K562 treated with DMSO at 1 percent for 24 hours (cell line): Measurements from ENCODE around the gene GASK1A. TPM values are rescaled to one million over a fixed set of nuclear protein-coding genes. Genes with fewer than 3 reads are reported as not detected.

Experiments used
- total RNA-seq: library from RNA; unstranded; fragments of 300-600 nt; gene quantifications from 2 replicates; pipeline ENCODE4 v1.2.3, GENCODE V29; 2022; ENCODE audit warnings: low read depth; ENCODE audit not compliant: insufficient read depth

The GASK1A gene
- total RNA-seq, result 0.51 TPM in 1 of 2 replicates, not detected in the other

DNA sequence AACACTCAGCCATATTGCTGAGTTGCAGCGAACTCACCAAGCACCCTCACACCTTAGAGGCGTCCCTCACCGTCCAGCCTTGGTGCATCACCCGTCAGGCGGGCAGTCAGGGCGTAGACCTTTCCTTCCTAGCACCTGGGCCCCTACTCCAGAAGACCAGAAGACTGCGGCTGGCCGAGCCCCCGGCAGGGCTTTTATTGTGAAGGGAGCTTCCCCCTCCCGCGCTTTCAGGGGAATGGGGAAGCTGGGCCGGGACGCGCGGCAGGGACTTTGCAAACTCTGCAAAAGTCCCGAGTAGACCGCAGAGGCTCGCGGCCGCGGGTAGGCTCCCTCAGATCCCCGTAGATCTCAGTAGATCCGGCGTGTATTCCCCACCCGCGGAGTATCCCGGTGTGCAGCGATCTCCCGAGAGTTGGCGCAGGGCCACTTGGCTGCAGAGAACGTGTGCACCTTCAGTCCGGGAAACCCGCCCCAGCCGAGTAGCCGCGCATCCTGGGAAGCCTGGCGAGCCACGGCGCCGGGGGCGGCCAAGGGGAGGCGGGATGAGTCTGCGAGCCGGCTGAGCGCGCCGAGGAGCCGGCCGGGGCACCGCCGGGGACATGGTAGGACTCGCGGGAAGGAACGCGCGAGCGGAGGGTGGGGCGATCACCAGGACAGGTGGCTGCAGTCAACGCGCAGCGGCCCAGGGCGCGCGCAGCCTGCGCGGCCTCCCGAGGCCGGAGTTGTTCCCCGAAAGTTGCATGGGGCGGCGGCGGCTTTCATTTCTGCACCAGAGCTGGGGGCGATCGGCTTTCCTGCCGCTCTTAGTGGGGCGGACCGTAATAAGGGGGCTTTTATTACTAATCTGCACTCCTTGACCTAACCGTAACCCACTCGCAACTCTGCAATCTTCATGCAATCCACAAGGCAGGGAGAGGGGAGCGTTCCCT lies at the start of gene GASK1A:
Gene GASK1A (plus strand): TSS at position 268 of the 929 bp plus-strand sequence. CDS start 332 bp downstream, at position 600.

GRCh38 chr3:43105596-43106292 lies 126.6 kb downstream of the GASK1A start, which contains the start of gene POMGNT2:
Gene POMGNT2, minus strand, starts transcription at chr3:43106079. Its CDS starts 24,648 bp downstream, at chr3:43081431.

Other genes with a start within 250 kb of the GASK1A start
- 1.2 and 1.7 TPM in 2 replicates for gene CCDC13, start 206.1 kb upstream of the GASK1A start, total RNA-seq
- gene HIGD1A, start 174.8 kb upstream of the GASK1A start, total RNA-seq, result 94.5 and 121 TPM in 2 replicates
- 0.56 and 1.1 TPM in 2 replicates for gene ACKR2, start 169.9 kb upstream of the GASK1A start, total RNA-seq
- not detected in 2 replicates for gene CYP8B1, start 103.4 kb upstream of the GASK1A start, total RNA-seq
- gene ZNF662, start 73.2 kb upstream of the GASK1A start, total RNA-seq, result 0.59 and 0.98 TPM in 2 replicates
- gene POMGNT2, start 126.8 kb downstream of the GASK1A start, total RNA-seq, result 25.2 and 29.7 TPM in 2 replicates